ENCODE measurements around the gene AHDC1. TPM values are rescaled to one million over a fixed set of nuclear protein-coding genes. Genes with fewer than 3 reads are reported as not detected.

The AHDC1 gene
- polyA plus RNA-seq, 1 donor from 2014 or later: 5.3 TPM

- Histone ChIP-seq H3F3A (ENCODE audit: insufficient read depth, low read length, poor library complexity, severe bottlenecking) (no peaks in the 10 kb centered on the region), H3K79me2 (replicated peaks; ENCODE audit: insufficient read depth, low read length) (no peaks in the 10 kb centered on the region), H3K4me3 (ENCODE audit: low read length) (no peak overlapping the region), H3K9ac (ENCODE audit: low read length) (no peak overlapping the region), H2AFZ (ENCODE audit: low read depth, low read length) (no peak overlapping the region), H4K20me1 (ENCODE audit: insufficient read depth) (no peaks in the 10 kb centered on the region), H3K9me3 (ENCODE audit: low read length) (no peaks in the 10 kb centered on the region), H3K27ac (ENCODE audit: low read length) (no peak overlapping the region), H3K27me3 (ENCODE audit: insufficient read depth, low read depth, low read length) (peaks cover 35% of the 10 kb centered on the region), H3K36me3 (ENCODE audit: insufficient read depth, low read length) (no peaks in the 10 kb centered on the region), H3K4me2 (ENCODE audit: low read length) (no peak overlapping the region), H3K9me2 (ENCODE audit: insufficient read depth, low read length) (no peaks in the 10 kb centered on the region)
- TF ChIP-seq POLR2AphosphoS5 (IDR thresholded peaks at IDR 0.05) (no peak), RAD21 (conservative IDR thresholded peaks at IDR 0.05) (no peak), MXI1 (conservative IDR thresholded peaks at IDR 0.05; ENCODE audit: poor library complexity, severe bottlenecking) (no peak), EP300 (conservative IDR thresholded peaks at IDR 0.05; ENCODE audit: poor library complexity, severe bottlenecking) (no peak)
- TF ChIP-seq, protein P1, sequence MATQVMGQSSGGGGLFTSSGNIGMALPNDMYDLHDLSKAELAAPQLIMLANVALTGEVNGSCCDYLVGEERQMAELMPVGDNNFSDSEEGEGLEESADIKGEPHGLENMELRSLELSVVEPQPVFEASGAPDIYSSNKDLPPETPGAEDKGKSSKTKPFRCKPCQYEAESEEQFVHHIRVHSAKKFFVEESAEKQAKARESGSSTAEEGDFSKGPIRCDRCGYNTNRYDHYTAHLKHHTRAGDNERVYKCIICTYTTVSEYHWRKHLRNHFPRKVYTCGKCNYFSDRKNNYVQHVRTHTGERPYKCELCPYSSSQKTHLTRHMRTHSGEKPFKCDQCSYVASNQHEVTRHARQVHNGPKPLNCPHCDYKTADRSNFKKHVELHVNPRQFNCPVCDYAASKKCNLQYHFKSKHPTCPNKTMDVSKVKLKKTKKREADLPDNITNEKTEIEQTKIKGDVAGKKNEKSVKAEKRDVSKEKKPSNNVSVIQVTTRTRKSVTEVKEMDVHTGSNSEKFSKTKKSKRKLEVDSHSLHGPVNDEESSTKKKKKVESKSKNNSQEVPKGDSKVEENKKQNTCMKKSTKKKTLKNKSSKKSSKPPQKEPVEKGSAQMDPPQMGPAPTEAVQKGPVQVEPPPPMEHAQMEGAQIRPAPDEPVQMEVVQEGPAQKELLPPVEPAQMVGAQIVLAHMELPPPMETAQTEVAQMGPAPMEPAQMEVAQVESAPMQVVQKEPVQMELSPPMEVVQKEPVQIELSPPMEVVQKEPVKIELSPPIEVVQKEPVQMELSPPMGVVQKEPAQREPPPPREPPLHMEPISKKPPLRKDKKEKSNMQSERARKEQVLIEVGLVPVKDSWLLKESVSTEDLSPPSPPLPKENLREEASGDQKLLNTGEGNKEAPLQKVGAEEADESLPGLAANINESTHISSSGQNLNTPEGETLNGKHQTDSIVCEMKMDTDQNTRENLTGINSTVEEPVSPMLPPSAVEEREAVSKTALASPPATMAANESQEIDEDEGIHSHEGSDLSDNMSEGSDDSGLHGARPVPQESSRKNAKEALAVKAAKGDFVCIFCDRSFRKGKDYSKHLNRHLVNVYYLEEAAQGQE (IDR thresholded peaks at IDR 0.05; ENCODE audit: borderline replicate concordance): no peak
Observed at GRCh38 chr1:27635396-27636142, 31.6 kb upstream of the AHDC1 start.

GRCh38 chr1:27634985-27635367, 31.0 kb upstream of the AHDC1 start, which contains the start of gene FGR:
Gene FGR (minus strand): TSS chr1:27635185. CDS start chr1:27623916, 11,269 bp downstream.
- TF ChIP-seq POLR2AphosphoS5 (IDR thresholded peaks at IDR 0.05) (no peak), SMC3 (conservative IDR thresholded peaks at IDR 0.05; ENCODE audit: poor library complexity) (no peak), EP300 (conservative IDR thresholded peaks at IDR 0.05; ENCODE audit: poor library complexity, severe bottlenecking) (no peak), TAF1 (IDR thresholded peaks at IDR 0.05; ENCODE audit: low read depth) (no peak), EZH2 (IDR thresholded peaks at IDR 0.05; ENCODE audit: borderline replicate concordance, insufficient read depth, low read length, poor library complexity, severe bottlenecking) (no peak), CTCF (IDR thresholded peaks at IDR 0.05; ENCODE audit: poor library complexity, severe bottlenecking) (no peak), MXI1 (conservative IDR thresholded peaks at IDR 0.05; ENCODE audit: poor library complexity, severe bottlenecking) (no peak), RAD21 (conservative IDR thresholded peaks at IDR 0.05) (no peak)
- TF ChIP-seq, protein P1 (IDR thresholded peaks at IDR 0.05; ENCODE audit: borderline replicate concordance): no peak

More at GRCh38 chr1:27634985-27635367, 31.0 kb upstream of the AHDC1 start, which contains the start of gene FGR:
- Histone ChIP-seq H3K9me2 (ENCODE audit: insufficient read depth, low read length) (no peaks in the 10 kb centered on the region), H3K9ac (ENCODE audit: low read length) (no peak within 1 kb of the TSS), H2AFZ (ENCODE audit: low read depth, low read length) (no peak within 1 kb of the TSS), H3K9me3 (ENCODE audit: low read length) (no peaks in the 10 kb centered on the region), H3K36me3 (ENCODE audit: insufficient read depth, low read length) (no peaks in the 10 kb centered on the region), H3F3A (ENCODE audit: insufficient read depth, low read length, poor library complexity, severe bottlenecking) (no peaks in the 10 kb centered on the region), H3K27ac (ENCODE audit: low read length) (no peak within 1 kb of the TSS), H3K79me2 (replicated peaks; ENCODE audit: insufficient read depth, low read length) (no peaks in the 10 kb centered on the region), H3K27me3 (ENCODE audit: insufficient read depth, low read depth, low read length) (peaks cover 35% of the 10 kb centered on the region), H3K4me2 (ENCODE audit: low read length) (no peak within 1 kb of the TSS), H4K20me1 (ENCODE audit: insufficient read depth) (no peaks in the 10 kb centered on the region), H3K4me3 (ENCODE audit: low read length) (peak within 1 kb of the TSS; percentile 35)

Measured in neural cell (in vitro differentiated cells).